ENCODE measurements around the gene SLC19A1. TPM values are rescaled to one million over a fixed set of nuclear protein-coding genes. Genes with fewer than 3 reads are reported as not detected.

SLC19A1 gene
- total RNA-seq, 4 donors from 2014 or later = 3.3 to 27.9 (median 11.4) TPM

DNA sequence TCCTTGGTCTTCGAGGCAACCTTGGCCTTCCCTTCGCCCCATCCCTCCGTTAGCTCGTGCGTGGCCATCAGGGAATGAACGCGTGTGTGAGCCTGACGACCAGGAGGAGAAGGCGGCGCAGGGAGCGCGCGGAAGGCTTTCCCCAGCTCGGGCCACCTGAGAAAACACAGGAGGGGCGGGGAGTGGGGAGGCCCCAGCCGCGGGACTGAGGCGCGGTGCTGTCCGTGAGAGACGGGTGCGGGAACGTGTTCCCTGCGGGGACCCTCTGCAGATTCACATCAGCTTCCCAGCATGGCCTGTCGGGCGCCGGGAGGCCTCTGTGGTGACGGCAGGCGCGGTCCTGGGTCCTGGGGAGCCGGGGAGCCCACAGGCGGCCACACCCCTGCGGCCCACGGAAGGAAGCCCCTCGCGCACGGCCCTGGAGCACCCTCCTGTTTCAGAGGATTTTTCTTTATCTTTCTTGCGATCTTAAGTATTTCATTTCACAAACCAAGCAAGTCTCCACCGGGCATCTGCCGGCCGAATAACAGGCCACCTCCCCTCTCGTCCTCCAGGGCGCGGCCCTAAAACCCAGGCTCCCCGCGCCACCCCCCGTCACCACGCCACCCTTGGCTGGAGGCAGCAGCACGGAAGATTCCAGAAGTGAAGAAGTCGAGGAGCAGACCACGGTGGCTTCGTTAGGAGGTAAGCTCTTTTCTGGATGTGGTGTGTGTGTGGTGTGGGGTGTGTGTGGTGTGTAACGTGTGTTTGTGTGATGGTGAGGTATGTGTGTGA is 66.3 kb downstream of the SLC19A1 start:
- H3K27me3 ChIP-seq = no peaks in the 10 kb centered on the region
- no peak for TF ChIP-seq CTCF (IDR thresholded peaks at IDR 0.05)
- no peak for TF ChIP-seq EP300 (IDR thresholded peaks at IDR 0.05)
- TF ChIP-seq POLR2A (IDR thresholded peaks at IDR 0.05) = no peak
- no peak overlapping the region for H3K27ac ChIP-seq
- 89 to 92% methylated on average over 53 of the region's 53 CpGs for WGBS, 2 donors
- H3K4me1 ChIP-seq = peaks cover 0 to 39% (median 29%) of the 10 kb centered on the region in 4 donors
- H3K9me3 ChIP-seq = no peaks in the 10 kb centered on the region
- no peak overlapping the region for H3K4me3 ChIP-seq
- no peak for DNase-seq (ENCODE audit: low spot score in 2 of 2)
- H3K36me3 ChIP-seq = peaks cover 0 to 41% (median 0%) of the 10 kb centered on the region in 3 donors

GRCh38 chr21:45475004-45475685 is 67.1 kb downstream of the SLC19A1 start:
- Histone ChIP-seq H3K4me3 (no peak overlapping the region), H3K4me1 (peaks cover 0 to 47% (median 36%) of the 10 kb centered on the region in 4 donors), H3K9me3 (no peaks in the 10 kb centered on the region), H3K27me3 (no peaks in the 10 kb centered on the region), H3K36me3 (peaks cover 0 to 32% (median 0%) of the 10 kb centered on the region in 3 donors), H3K27ac (peak overlapping the region in 1 of 4 donors; percentile 49)
- WGBS, 2 donors = 91% methylated on average over 32 to 36 of the region's 43 CpGs
- TF ChIP-seq EP300 (IDR thresholded peaks at IDR 0.05) = no peak
- no peak for TF ChIP-seq CTCF (IDR thresholded peaks at IDR 0.05)
- no peak for TF ChIP-seq POLR2A (IDR thresholded peaks at IDR 0.05)
- no peak for DNase-seq (ENCODE audit: low spot score in 2 of 2)

- H3K27ac ChIP-seq = peak overlapping the region in 1 of 4 donors; percentile 49
- H3K9me3 ChIP-seq = no peaks in the 10 kb centered on the region
- peaks cover 0 to 27% (median 0%) of the 10 kb centered on the region in 3 donors for H3K36me3 ChIP-seq
- no peaks in the 10 kb centered on the region for H3K27me3 ChIP-seq
- TF ChIP-seq POLR2A (IDR thresholded peaks at IDR 0.05) = no peak
- no peak for TF ChIP-seq CTCF (IDR thresholded peaks at IDR 0.05)
- TF ChIP-seq EP300 (IDR thresholded peaks at IDR 0.05) = no peak
- no peak overlapping the region for H3K4me3 ChIP-seq
- H3K4me1 ChIP-seq = peaks cover 0 to 54% (median 41%) of the 10 kb centered on the region in 4 donors
- no peak for DNase-seq (ENCODE audit: low spot score in 2 of 2)
- WGBS, 2 donors = 92 to 96% methylated on average over 18 of the region's 18 CpGs
Observed at GRCh38 chr21:45474323-45474950, 67.8 kb downstream of the SLC19A1 start.

GRCh38 chr21:45473496-45474322 is 68.5 kb downstream of the SLC19A1 start:
- WGBS, 2 donors = 89 to 90% methylated on average over 18 to 24 of the region's 24 CpGs
- Histone ChIP-seq H3K4me1 (peaks cover 0 to 61% (median 47%) of the 10 kb centered on the region in 4 donors), H3K4me3 (no peak overlapping the region), H3K36me3 (peaks cover 0 to 19% (median 0%) of the 10 kb centered on the region in 3 donors), H3K27me3 (no peaks in the 10 kb centered on the region), H3K9me3 (no peaks in the 10 kb centered on the region), H3K27ac (peak overlapping the region in 1 of 4 donors; percentile 89)
- no peak for DNase-seq (ENCODE audit: low spot score in 2 of 2)
- TF ChIP-seq CTCF (IDR thresholded peaks at IDR 0.05) (no peak), POLR2A (IDR thresholded peaks at IDR 0.05) (no peak), EP300 (IDR thresholded peaks at IDR 0.05) (no peak)

Data from tibial nerve (tissue), 4 donors.